GM18867 (cell line): ENCODE results near the gene ZSWIM3.
"Not testable (repeated sequence)": the region's sequence is repeated elsewhere in the genome, so short reads cannot be mapped to it uniquely, and the experiment has no call there.

ENCODE experiments used
- ATAC-seq: cut with Tn5 transposase; IDR thresholded peaks from one replicate; pipeline ENCODE4 v1.9.1; 2021; ENCODE audit warnings: mild to moderate bottlenecking, moderate library complexity; ENCODE audit not compliant: unreplicated experiment

The ZSWIM3 gene

DNA sequence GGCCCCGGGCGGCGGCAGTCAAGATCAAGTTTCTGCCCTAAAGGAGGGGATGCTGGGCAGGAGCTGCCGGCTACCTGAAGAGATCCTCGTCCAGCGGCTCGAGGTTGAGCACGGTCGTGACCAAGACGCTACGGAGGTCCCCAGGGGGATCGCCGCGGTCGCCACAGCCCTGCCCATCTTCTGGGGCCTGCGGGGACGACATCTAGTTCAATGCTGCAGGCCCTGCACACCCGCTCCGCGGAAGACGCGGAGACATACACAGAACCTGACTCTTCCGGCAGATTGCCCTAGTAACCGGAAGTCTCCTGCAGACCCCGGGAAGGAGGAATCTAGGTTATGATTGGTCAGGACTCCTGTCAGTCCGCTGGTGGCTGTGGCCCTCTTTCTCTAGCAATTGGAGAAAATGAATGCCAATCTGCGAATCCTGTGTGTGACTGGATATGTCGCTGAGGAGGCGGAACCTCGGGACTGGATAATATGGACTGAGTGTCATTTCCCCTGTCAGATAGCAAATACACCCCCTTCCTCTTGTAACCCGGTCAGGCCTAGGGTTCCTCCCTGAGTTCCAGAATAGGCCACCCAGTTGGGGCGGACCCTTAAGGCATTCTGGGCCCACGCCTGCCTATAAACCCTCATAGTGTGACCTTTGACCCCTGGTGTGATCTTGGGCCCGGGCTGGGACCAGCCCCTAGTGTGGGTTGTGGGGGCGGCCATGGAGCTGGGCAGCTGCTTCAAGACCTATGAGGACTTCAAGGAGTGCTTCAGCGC is at the start of gene ZSWIM3, which contains the start of gene ACOT8:
Gene ZSWIM3 (plus strand): TSS at position 501 of the 768 bp plus-strand sequence. CDS start 212 bp downstream, at position 713.
Gene ACOT8 (minus strand): TSS at position 279 of the 768 bp plus-strand sequence. CDS start 77 bp downstream, at position 202.
- peak; percentile 94 for ATAC-seq

GRCh38 chr20:45810191-45810970 is 47.0 kb upstream of the ZSWIM3 start:
- ATAC-seq: no peak

DNA sequence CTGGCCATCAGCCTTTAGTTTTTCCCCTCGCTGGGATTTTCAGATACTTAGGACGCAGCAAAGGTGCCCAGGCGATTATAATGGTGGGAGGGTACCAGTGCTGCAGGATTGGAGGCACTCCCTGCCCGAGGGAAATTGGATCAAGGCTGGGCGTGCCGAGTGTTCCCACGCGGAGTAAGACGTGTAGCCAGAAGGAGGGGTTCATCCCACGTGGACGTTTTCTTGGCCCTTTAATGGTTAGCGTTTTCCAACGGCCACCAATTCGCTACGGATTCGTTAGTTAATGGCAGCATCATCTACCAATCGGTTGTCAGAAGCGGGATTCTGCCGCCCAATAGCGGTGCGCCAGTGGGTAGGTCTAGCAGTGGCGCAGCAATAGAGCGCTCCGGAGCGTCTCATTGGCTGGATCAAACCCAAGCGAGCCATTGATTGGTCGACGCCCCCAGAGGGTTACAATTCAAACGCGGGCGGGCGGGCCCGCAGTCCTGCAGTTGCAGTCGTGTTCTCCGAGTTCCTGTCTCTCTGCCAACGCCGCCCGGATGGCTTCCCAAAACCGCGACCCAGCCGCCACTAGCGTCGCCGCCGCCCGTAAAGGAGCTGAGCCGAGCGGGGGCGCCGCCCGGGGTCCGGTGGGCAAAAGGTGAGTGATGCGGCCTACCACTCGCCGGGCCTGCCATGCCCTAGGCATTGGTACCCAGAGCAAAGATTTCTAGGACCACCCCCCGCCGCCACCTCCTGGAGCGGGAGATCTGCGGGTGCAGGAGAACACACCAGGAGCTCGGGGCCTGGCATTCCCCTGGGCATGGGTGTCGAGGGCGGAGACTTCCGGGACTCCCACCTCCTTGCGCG is 45.0 kb upstream of the ZSWIM3 start, which contains the start of gene UBE2C:
Gene UBE2C (plus strand): TSS at position 488 of the 849 bp plus-strand sequence. CDS start 52 bp downstream, at position 540.
- ATAC-seq: peak; percentile 97

DNA sequence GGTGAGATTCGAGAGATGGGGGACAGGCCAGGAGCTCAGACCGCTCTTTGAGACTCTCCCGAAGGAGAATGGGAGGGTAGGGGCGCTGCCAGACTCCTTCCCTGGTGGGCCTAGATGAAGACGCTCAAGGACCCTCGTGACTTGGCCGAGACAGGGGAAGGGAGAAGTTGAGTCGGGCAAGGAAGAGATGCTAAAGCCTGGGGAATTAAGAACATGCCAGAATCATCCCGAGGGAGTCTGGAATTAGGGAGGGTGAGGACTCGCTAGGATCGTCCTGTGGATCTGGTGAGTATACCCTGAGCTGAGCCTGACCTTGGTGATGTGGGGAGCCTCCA is 44.4 kb upstream of the ZSWIM3 start:
- no peak for ATAC-seq

DNA sequence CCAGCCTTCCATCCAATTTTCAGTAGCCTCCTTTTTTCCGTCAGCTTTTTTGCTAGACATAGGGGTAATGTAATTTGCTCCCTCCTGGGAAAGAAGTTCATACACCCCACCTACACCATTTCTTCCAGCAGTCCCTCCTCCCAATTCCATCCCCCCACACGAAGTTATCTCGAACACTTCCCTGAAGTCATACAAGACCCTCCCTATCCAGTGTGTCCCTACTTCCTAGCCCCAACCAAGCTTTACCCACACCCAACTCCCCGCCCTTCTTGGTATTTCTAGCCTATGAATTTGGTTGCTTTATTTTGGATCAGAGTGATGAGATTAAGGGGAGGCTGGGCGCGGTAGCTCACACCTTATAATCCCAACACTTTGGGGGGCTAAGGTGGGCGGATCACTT is 43.9 kb upstream of the ZSWIM3 start:
- no peak for ATAC-seq

- ATAC-seq: no peak
Measured at GRCh38 chr20:45814314-45814713, 43.1 kb upstream of the ZSWIM3 start.

DNA sequence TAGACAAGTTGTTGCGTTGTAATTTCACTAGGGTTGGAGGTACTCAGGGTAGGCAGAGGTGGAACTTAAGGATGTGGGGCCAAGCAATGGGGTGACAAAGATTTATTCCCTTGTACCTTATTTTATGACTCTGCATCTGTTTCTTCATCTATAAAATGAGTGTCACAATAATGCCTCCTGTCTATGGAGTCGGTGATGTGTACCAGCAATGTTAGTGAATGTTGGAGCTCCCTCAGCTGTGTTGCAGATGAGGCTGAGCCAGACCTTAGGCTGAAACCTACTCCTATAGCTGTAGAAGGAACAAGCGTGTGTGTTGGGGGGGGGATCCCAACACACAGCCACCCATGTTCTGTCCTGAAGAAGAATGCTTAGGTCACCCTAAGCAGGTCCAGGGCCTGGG is 40.5 kb upstream of the ZSWIM3 start:
- no peak for ATAC-seq

DNA sequence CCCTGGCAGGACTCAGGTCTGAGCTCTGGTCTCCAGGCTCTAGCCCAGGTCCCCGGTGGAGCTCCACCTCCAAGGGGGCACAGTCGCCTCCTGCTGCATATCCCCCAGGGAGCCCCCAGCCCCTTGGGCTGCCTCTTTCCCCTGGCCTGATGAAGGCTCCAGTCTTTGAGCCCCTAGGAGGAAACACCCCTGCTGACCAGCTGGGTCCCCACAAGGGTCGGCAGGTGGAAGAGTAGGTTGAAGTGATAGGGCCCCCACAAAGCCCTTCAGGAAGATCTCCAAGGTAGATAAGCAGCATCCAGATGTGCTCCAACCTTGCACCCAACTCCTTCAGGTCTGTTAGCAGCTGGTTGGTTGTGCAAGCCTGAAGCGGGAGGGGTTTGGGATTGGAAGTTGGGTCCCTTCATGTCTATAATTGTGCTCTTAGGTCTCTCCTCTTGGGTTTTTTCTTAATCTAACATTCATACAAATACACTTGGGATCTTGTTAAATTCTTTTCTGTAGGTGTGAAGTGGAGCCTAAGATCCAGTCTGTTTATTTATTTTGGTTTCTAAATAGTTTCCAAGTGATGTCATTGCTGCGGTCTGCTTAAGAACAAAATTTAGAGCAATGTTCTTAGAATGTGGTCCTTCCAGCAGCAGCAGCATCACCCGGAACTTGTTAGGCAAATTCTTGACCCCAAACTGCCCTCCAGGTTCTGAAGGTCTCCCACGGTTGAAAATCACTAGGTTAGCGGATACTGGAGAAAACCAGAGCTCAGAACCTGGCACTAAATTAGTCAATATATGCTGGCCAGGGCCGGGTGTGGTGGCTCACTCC is 39.8 kb upstream of the ZSWIM3 start:
- ATAC-seq: no peak

DNA sequence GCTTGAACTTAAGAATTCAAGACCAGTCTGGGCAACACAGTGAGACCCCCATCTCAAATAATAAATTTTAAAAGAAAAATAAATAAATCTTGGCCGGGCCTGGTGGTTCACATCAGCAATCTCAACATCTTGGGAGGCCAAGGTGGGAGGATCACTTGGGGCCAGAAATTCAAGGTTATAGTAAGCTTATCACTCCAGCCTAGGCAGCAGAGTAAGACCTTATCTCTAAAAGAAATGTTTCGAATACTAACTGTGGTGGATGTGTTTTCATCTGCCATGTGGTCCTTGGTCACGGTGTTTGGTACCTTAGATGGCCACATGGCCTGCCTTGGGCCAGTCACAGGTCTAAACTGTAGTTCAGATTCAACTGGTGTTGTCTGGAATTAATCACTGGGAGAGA is 39.2 kb upstream of the ZSWIM3 start:
- no peak for ATAC-seq

DNA sequence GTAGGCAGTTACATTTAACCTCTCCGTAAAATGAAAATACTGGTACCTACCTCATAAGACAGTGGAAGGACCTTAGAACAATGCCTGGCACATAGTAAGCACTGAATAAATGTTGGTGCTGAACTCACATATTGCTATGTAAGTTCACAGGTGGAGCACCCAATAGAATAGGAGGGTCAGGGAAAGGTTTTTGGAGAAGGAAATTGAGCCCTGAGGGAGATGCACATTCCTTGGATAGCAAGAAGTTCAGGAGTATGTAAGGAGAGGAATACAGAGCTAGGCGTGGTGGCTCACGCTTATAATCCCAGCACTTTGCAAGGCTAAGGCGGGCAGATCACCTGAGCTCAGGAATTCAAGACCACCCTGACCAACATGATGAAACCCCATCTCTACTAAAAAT is 37.9 kb upstream of the ZSWIM3 start:
- ATAC-seq: no peak

DNA sequence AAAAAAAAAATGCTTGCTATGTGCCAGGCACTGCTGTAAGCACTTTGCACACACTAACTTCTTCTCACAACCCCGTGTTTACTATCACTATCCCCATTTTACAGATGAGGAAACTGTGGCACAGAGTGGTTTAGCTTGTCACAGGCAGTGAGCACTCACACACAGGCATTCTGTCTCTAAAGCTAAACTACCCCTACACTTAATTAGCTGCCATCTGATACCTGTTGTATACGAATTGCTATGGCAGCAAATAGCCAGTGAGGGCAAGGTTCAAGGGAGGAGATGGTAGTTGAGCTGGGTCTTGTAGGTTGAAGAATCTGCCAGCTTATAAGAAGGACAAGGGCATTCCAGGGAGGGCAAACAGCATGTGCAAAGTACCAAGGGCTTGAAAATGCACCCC is 35.5 kb upstream of the ZSWIM3 start:
- ATAC-seq: no peak

GRCh38 chr20:45822857-45823256 is 34.6 kb upstream of the ZSWIM3 start:
- ATAC-seq: no peak

DNA sequence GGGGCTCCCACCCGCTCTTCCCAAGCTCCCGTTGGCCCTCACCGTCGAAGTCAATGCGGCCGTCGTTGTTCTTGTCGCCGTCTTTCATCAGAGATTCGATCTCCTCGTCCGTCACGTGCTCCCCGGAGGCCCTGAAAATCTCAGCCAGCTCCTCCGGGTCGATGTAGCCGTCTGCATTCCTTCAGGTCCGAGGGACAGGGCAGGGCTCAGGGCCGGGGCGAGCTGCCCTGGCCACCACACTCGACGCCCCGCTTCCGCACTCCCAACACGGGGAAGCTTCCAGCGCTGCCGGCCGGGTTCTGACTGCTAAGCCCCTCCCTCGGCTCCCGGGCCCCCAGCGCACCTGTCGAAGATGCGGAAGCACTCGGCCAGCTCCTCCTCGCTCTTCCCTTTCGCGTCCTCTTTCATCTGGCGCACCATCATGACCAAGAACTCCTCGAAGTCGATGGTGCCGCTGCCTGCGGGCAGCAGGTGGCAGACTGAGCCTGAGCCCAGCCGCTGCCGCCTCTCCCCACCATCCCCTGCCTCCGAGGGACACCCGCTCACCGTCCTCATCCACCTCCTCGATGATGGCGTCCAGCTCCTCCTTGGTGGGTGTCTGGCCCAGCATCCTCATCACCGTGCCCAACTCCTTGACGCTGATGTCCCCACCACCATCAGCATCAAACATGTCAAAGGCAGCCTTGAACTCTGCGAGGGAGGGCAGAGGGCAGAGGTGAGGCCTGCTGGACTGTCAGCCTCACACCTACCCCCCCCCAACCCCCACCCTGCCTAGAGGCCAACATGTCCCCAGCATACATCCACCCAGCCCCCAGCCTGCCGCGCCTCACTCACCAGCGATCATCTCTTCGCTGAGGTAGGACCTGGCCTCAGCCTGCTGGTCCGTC is 33.2 kb upstream of the ZSWIM3 start:
- ATAC-seq: no peak

- ATAC-seq: no peak
Measured at GRCh38 chr20:45826381-45827019, 30.9 kb upstream of the ZSWIM3 start.

DNA sequence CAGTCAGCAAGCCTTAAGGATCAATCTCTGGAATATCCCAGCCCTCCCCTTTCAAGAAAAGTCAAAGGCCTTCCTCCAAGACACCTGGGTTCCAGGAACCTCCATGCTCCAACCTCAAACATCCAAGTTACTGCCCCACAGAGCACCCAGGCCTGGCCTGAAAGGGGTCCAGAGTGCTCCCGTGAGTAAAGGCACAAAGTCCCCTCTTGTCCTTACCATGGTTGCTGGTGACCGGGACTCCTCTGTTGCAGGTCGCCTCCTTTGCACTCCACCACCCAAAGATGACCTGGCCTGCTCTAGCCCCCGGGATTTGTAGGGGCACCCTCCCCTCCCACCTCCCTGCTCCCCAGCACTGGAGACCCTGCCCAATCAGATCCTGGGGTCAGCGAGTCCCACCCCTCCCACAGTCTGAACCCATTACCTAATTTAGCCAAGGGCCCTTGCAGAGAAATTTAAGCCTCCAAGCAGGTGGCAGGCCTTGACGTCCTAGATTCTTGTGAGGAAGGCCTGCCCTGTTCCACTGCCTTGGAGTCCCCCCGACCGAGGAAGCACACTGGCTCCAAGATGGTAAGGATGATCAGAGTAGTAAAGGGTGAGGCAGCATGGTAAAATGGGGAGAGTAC is 30.3 kb upstream of the ZSWIM3 start, which contains the start of gene TNNC2:
Gene TNNC2 (minus strand): TSS at position 283 of the 623 bp plus-strand sequence. CDS start 64 bp downstream, at position 219.
- no peak for ATAC-seq

GRCh38 chr20:45827712-45828111 is 29.7 kb upstream of the ZSWIM3 start:
- ATAC-seq: no peak

GRCh38 chr20:45828589-45828988 is 28.8 kb upstream of the ZSWIM3 start:
- no peak for ATAC-seq

GRCh38 chr20:45829673-45830106 is 27.7 kb upstream of the ZSWIM3 start:
- ATAC-seq: not testable (repeated sequence)
